GM21723 (cell line): ENCODE data around the gene MACROD1.

ENCODE experiments used
- ATAC-seq: cut with Tn5 transposase; IDR thresholded peaks from one replicate; pipeline ENCODE4 v1.9.1; 2021; ENCODE audit warnings: mild to moderate bottlenecking, moderate library complexity; ENCODE audit not compliant: unreplicated experiment

MACROD1 gene

DNA sequence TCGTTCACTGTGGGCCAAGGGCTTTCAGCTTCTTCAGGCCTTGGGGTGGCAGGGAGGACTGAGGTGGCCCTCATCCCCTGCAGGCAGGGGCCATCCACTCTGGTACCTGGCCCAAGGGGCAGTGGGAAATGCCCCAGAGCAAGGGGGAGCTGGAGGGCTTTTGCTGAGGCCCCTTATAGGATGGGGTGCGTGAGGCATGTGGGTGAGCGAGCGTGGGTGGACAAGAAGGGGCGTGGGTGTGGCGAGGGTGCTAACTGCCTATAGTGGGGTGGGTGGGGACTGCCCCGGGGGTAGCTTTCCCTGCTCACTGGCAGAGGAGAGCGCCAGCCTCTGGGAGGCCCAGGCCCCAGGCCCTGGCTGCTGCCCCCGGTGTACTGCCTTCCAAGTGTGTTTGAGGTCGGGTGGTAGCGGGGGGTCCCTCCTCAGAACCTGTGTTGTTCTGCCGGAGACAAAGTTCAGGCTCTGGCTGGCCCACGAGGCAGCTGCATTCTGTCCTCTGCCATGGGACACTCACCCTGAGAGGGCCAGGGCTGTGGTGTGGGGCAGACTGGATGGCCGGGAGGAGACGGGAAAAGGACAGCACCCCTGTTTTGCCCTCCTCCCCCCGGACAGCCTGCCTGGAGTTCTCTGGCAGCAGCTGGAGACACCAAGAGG lies 126.8 kb downstream of the MACROD1 start:
- no peak for ATAC-seq

DNA sequence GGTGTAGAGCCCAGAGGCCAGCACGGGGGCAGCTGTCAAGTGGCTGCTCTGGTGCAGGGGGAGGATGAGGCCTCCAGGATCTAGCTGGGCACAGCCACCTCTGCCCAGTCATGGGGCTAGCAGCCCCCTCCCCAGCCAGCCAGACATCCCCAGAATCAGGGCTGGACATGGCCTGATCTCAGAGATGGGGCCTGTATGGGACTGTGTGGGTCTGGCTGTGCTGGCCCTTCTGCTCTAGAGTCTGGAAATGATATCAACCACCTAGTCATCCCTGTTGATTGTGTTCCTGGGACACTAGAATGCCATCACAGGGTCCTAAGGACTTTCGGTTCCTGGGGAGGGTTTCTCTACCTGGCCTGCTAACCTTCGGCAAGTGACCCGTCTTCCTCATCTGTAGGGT lies 127.4 kb downstream of the MACROD1 start:
- ATAC-seq: no peak

DNA sequence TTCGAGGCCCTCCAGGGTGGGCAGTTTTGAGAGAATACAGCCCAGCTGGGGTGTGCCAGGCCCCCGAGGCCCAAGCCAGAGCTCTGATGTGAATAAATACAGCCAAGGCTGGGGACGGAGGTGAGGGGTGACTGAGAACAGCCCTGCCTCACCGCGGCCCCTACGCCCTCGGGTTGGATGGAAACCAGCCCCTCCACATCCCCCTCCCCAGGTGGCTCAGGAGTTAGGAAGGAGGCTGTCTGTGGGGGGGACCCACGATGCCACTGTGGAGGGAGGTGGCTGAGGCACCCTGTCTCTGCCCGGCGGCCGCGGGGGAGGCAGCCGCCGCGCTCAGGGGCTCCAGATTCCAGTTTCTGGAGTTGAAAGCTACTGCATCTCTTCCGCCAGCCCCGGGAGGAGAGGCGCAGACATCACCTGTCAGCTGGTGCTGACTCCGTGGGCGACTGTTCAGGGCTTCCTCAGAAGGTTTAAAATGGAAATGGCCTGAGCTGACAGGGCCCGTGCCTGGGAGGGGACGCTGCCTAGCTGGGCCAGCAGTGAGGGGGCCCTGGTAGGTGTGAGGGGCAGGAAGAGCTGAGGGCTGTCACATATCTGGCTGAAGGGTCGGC lies 128.8 kb downstream of the MACROD1 start:
- no peak for ATAC-seq

DNA sequence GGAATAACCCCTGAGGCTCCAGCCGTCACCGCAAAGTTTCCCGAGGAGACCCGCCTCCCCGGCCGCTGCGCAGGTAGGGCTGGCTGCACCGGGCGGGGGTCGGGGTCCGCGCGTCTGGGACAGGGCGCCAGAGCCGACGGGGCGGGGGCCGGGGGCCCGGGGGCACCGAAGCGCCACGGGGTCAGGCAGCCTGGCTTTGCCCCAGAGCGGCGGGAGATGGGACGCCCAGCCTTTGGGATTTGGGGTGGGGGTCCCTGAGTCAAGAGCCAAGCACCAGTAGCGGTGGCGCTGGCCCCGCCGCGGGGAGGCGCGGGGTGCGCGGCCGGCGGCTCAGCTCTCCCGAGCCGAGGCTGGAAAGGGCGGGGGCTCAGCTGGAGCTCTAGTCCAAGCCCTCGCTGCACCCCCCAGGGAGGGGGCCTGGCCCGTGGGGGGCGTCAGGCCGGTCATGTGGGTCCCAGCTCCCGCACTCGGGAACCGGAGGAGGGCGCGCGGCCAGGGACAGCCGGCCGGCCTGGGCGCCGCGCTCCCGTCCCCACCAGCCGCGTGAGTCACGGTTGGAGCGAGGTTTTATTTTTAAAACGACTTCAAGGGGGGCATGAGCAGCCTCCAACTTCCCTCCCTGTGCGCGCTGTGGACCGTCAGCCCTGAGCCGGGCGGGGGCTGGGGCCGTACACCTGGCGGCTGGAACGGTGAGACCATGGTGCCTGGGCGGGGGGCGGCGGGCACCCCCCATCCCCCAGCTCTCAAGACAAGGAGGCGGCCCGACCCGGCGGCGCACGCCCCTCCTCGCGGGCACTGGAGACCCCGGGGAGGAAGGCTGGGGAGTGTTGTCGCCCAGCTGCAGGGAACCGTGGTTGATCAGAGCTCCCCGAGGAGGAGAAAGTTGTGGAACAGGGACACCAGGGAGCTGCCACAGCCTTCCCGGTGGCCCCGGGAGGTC lies 129.6 kb downstream of the MACROD1 start:
- no peak for ATAC-seq

DNA sequence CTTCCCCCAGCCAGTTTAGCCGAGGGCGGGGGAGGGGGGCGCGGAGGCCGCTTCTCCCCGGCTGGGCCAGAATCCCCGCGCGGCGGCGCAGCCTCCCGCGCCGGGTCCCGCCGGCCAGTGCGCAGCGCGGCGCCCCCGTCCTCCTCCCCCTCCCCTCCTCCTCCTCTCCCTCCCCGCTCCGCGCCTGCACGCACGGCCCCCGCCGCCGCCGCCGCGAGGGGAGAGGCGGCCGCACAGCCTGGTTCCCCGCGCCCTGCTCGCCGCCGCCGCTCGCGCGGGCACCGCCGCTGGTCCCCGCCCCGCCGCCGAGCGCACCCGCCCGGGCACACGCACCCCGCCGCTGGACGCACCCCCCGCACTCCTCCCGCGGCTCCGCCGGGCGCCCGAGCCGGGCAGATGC lies 130.3 kb downstream of the MACROD1 start, which contains the start of gene FLRT1:
Gene FLRT1 (plus strand): TSS at position 356 of the 400 bp plus-strand sequence. CDS start 80,337 bp downstream, outside the sequence.
- ATAC-seq: no peak

DNA sequence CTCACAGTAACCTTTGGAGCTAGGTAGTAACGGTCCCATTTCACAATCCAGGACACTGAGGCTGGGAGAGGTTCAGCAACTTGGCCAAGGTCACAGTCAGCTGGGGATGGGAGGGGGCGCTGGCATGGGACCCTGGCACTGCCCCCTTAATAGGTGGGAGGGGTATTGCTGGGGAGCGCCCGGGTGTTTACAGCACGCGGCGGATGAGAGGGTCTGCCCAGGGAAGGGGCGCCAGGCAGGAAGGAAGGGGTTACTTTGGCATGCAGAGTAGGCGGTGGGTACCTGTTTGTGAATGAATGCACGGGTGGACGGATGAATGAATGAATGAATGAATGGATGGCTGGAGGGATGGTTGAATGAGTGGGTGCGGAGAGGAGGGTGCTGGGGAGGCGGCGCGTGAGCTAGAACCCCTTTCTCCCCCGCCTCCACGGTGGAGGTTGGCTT lies 130.8 kb downstream of the MACROD1 start:
- ATAC-seq: no peak

DNA sequence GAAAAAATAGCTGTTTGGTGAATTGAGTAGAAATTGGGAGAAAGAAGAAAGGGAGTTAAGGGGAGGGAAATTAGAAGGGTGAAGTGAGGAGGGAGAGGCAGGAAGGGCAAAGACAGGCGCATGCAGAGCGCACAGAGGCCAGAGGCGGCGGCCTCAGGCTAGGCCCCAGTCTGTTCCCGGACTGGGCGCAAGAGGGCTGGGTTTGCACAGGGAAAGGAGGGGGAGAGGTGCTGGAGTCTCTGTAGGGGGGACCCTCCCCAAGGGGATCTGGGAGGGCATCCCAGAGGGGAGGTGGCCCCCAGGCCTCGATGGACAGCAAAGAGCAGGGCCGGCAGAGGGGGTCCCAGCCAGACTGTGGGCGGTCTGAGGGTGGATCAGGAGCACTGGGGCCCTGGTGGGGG lies 131.5 kb downstream of the MACROD1 start:
- no peak for ATAC-seq

DNA sequence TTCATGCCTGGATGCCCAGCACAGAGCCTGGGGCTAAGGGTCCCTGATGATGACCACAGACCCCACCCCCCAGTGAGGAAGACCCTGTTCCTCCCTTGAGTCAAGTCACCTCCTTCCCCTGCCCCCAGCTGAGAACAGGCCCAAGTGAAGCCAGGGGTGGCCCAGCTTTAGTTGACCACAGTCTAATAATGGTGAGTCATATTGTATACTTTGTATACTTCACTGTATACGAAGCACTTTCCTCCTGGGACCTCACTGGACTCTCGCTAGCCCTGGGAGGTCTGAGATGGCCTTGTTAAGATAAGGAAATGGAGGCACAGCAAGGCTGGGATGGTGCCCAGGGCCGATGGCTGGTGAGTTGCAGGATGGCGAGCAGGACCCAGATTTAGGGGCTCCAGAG lies 133.9 kb downstream of the MACROD1 start:
- no peak for ATAC-seq

DNA sequence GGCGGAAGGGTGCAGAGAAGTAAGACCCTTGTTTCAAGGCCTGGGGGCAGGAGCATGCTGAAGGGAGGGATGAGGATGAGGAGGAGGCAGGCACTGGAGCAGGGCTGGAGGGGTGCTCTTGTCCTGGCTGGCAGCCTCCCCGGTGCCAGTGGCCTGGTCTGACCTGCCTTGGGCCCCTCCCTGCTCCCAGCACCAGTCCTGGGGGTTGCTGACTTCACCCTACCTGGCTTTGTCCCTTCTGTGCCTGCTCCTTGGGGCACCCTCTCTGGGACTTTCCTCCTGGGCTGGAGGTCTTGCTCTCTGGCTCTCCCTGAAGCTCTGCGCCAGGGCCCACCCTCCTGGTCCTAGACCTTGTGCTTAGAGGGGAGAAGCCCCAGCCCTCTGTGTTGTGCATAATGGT lies 134.9 kb downstream of the MACROD1 start:
- no peak for ATAC-seq

DNA sequence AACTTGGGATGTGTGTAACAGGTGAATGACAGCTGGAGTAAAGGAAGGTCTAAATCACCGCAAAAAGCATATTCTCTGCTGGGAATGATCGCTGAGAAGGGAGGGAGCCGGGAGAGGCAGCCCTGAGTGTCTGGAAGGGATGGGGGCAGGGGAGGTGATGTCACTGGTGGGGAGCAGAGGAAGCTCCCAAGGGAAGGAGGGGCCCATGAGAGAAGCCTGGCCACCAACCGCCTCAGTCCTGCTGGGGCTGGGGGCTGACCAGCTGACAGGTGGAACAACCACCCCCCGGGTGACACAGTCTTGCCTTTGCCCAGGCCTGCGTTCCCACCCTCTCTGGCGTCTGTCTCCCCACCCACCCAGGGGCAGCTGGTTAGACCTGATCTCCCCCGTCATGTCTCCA lies 136.1 kb downstream of the MACROD1 start:
- ATAC-seq: no peak

DNA sequence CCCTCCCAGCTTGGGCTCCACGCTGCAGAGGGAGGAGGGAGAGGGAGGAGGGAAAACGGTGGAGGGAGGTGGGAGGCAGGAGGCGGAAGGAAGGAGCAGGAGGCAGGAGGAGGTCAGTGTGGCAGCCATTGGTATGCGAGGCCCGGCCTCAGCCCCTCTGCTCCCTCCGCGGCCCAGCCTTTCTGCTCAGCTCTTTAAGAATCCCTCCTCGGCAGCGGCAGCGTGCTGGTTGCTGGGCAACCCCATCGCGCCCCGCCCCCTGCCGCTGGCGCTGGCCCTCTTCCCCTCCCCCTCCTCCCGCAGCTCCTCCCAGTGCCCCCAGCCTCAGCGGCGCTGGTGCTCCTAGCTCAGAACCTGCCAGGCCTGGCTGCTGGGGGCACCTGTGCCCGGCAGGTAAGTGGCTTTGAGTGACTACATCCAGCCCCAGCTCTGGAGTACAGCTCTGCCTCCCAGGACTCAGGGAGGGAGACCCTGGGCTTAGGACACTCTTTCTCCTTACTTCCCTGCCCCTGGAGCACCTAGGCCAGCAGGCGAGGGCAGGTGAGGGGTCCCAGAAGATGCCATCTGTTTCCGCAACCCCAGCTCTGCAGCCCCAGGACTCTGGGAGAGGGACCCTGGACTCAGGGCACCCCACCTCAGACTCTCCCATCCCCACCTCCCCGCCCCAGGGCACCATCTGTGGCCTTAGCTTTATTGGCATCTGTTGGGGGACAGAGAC lies 137.4 kb downstream of the MACROD1 start:
- ATAC-seq: no peak

DNA sequence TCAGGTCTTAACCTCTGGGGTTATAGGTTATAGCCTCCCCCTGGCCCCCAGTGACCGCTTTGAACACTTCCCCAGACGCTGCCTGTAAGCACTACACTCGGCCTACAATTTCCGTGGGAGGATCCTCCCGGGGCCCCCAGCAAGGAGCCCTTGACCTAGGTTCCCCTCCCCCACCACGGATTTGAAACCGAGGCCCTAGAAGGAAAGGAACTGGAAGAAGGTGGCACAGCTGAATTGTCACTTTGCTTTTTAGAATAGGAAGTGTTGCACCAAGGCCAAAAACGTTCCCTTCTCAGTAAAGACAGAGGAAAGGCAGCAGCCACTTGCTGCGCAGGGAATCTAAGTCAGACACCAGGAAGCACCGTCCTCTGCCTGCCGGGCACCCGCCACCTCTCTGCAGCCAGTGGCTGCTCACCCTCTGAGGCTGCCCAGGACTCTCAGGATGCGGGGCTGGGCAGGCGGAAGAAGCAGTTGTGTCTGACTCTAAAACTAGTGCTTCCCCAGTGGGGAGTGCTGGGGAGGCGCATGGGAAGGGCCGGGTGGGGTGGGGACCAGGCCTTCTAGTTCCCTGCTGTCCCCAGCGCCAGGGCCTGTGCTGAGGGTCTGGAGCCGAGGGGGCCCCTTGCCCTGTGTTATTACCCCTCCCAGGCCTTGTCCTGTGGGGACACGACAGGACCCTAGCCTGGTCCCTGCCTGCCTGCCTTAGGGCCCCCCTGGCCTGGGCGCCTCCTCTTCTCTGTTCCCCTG lies 138.1 kb downstream of the MACROD1 start:
- no peak for ATAC-seq

DNA sequence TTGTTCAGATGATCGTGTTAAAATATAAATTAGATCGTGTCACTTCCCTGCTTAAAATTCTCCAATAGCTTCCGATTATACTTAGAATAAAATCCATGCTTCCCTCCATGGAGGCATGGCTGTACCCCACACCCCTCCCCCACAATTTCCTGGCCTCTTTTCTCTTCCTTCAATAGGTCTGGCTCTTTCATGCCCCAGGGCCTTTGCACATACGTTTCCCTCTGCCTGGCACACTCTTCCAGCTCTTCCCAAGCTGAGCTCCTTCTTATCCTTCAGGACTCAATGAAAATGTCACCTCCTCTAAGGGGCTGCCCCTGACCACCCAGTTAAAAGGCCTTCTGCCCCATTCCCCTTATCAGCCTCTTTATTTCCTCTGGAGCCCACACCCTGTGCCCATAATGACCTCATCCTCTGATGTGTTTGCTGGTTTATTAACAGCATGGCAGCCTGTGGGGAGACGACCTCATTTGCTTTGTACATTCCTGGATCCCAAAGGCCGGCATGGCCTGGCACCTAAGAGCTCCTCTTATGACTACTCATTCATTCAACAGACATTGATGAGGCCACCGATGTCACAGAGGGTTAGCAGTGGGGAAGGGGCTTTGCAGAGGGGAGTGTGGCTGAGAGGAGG lies 139.2 kb downstream of the MACROD1 start:
- no peak for ATAC-seq

DNA sequence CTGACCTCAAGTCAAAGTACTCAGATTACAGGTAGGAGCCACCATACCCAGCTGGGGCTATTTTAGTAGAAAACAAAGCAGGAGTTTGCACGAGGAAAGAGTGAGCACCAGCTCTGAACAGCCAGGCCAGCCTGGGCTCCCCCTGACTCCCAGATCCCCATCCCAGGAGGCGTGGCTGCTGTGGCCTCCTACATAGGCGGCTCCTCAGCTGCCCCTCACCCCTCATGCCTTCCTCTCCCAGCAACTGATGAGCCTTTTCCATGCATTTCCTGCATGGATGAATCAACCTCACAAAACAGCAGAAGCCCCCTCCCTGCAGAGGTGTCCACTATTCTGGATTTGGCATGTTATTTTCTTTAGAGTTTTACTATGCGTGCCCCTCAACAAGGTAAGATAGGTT lies 140.7 kb downstream of the MACROD1 start:
- no peak for ATAC-seq

DNA sequence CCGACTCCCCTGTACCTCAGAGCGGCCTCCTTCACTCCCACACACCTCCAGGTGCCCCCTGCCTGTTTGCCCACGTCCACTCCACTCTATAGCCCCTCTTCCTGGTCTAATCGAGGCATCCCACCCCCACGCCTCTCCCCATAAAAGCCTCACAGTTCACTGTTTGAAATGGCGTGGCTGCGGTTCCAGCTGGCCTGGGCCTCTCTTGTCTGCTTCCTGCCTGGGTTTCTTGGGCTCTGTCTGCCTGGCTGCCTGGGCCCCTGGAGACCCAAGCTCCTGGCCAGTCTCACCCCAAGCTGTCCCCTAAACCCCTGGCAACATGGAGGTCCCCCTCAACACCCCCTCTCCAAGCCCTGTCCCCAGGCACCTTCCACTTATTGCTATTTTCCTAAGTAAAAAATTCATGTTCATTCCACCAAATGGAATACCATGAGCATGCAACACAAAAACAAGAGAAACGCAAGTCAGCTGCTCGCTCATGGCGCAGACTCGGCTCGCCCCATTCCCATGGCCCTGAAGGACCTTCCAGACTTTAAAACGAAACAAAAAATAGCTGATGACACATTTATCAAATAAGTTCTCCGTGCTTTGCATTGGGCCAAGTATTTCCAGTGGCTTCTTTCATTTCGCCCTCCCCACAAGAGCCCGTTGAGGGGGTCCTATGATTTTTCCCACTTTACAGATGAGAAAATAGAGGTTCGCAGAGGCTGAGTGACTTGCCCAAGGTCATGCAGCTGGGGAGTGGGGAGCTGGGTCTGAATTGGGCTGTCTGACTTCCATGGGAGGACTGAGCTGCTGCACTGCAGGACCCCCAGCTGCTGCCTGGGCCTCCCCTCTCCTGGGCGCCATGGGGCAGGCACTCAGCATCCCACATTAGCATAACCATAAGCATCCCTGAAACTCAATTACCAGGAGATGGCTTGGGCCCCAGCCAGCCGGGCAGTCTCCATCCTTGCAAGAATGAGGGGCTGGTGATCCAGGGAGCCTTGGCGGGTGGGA lies 141.9 kb downstream of the MACROD1 start:
- ATAC-seq: no peak

DNA sequence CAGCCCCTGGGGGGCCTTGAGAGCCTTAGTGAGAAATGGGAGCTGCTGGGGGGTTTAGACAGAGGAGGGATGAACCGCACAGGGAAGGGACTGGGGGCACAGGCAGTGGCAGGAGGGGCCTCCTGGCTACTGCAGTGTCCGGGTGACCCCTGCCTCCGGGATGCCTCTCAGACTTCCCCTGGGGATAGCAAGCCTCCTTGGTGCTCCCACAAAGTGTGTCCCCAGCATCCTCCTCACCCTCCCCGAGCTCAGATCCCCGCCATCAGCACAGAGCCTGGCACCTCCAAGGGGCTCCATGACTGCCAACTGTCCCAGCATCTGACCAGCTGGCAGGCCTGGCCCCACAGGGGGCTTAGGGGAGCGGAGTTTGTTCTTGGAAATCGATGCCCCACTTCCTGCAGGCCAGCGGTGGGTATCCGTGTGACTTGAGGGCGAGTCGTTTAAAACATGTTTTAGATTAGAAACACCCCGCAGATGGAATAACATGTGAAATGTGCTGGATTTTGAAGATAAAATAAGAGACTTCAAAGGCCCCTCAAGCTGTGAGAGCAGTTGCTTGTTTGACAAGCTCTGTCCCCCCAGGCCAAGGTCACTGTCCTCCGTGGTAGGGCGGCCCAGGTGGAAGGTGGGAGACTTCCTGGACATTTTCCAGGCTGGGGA lies 143.7 kb downstream of the MACROD1 start:
- no peak for ATAC-seq

DNA sequence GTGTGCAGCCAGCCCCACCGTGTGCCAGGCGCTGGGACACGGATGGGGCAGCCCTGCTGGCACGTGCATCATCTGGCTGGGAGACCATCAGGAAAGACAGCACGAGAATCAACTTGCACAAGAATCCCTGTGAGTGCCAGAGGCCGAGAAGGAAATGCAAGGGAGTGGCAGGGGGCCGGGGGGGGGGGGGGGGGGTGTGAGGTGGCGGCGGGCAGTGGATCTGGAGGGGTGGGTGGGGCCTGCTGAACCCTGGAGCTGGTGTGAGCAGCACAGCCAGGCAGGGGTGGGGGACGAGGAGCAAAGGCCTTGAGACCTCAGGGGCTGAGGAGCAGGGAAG lies 144.2 kb downstream of the MACROD1 start:
- ATAC-seq: no peak
